Skeletal muscle satellite cell (primary cell): ENCODE results near the gene FLYWCH1.
A peak's percentile ranks its signal among the peaks of the same experiment; 100 is the strongest.

Experiments
- H3K27me3 ChIP-seq: 2 replicates; pipeline ENCODE4 v1.7.0; 2013; ENCODE audit warnings: low read length; ENCODE audit not compliant: control insufficient read depth, insufficient read depth
- H3K36me3 ChIP-seq: 2 replicates; pipeline ENCODE4 v1.7.0; 2013; ENCODE audit warnings: mild to moderate bottlenecking, control low read depth, low read length; ENCODE audit not compliant: insufficient read depth
- H3K4me1 ChIP-seq: 2 replicates; pipeline ENCODE4 v1.7.0; 2013; ENCODE audit warnings: low read length; ENCODE audit not compliant: control insufficient read depth, insufficient read depth
- H3K4me2 ChIP-seq: 2 replicates; pipeline ENCODE4 v1.7.0; 2013; ENCODE audit warnings: mild to moderate bottlenecking, low read length
- H3K4me3 ChIP-seq: 2 replicates; pipeline ENCODE4 v1.7.0; 2013; ENCODE audit warnings: low read length
- H3K9ac ChIP-seq: 2 replicates; pipeline ENCODE4 v1.7.0; 2013; ENCODE audit warnings: mild to moderate bottlenecking, low read depth, low read length, moderate library complexity
- H3K9me3 ChIP-seq: replicated peaks from 2 replicates; pipeline ENCODE4 v1.7.0; 2013; ENCODE audit warnings: mild to moderate bottlenecking, control low read depth, low read length

Gene FLYWCH1

GRCh38 chr16:2881783-2882649, 29.7 kb upstream of the FLYWCH1 start:
- Histone ChIP-seq H3K9ac (peak overlapping the region; percentile 93), H3K36me3 (no peaks in the 10 kb centered on the region), H3K4me3 (peak overlapping the region; percentile 97), H3K27me3 (no peaks in the 10 kb centered on the region), H3K4me2 (peak overlapping the region; percentile 99), H3K9me3 (no peaks in the 10 kb centered on the region), H3K4me1 (peaks cover 9% of the 10 kb centered on the region)

GRCh38 chr16:2882650-2883457, 28.9 kb upstream of the FLYWCH1 start, which contains the start of gene FLYWCH2:
Gene FLYWCH2, plus strand, starts transcription at chr16:2883215. Its CDS starts 13,235 bp downstream, at chr16:2896450.
- Histone ChIP-seq H3K27me3 (no peaks in the 10 kb centered on the region), H3K4me2 (peak within 1 kb of the TSS; percentile 99), H3K9ac (peak within 1 kb of the TSS; percentile 93), H3K4me1 (peaks cover 9% of the 10 kb centered on the region), H3K36me3 (no peaks in the 10 kb centered on the region), H3K9me3 (no peaks in the 10 kb centered on the region), H3K4me3 (peak within 1 kb of the TSS; percentile 97)

- H3K36me3 ChIP-seq: no peaks in the 10 kb centered on the region
- no peaks in the 10 kb centered on the region for H3K9me3 ChIP-seq
- H3K4me2 ChIP-seq: peak overlapping the region; percentile 99
- H3K4me1 ChIP-seq: peaks cover 9% of the 10 kb centered on the region
- peak overlapping the region; percentile 97 for H3K4me3 ChIP-seq
- peak overlapping the region; percentile 93 for H3K9ac ChIP-seq
- no peaks in the 10 kb centered on the region for H3K27me3 ChIP-seq
Measured at GRCh38 chr16:2883458-2883908, 28.2 kb upstream of the FLYWCH1 start.

GRCh38 chr16:2884041-2884451, 27.7 kb upstream of the FLYWCH1 start:
- H3K27me3 ChIP-seq: no peaks in the 10 kb centered on the region
- peak overlapping the region; percentile 97 for H3K4me3 ChIP-seq
- H3K36me3 ChIP-seq: no peaks in the 10 kb centered on the region
- H3K9me3 ChIP-seq: no peaks in the 10 kb centered on the region
- peak overlapping the region; percentile 93 for H3K9ac ChIP-seq
- H3K4me1 ChIP-seq: peaks cover 9% of the 10 kb centered on the region
- H3K4me2 ChIP-seq: peak overlapping the region; percentile 99

GRCh38 chr16:2894231-2894630, 17.5 kb upstream of the FLYWCH1 start:
- Histone ChIP-seq H3K4me1 (peaks cover 7% of the 10 kb centered on the region), H3K4me2 (no peak overlapping the region), H3K9ac (no peak overlapping the region), H3K4me3 (no peak overlapping the region), H3K27me3 (no peaks in the 10 kb centered on the region), H3K36me3 (peaks cover 3% of the 10 kb centered on the region), H3K9me3 (no peaks in the 10 kb centered on the region)

- H3K4me1 ChIP-seq: peaks cover 4% of the 10 kb centered on the region
- no peak overlapping the region for H3K9ac ChIP-seq
- no peak overlapping the region for H3K4me2 ChIP-seq
- no peaks in the 10 kb centered on the region for H3K27me3 ChIP-seq
- peaks cover 8% of the 10 kb centered on the region for H3K36me3 ChIP-seq
- no peak overlapping the region for H3K4me3 ChIP-seq
- no peaks in the 10 kb centered on the region for H3K9me3 ChIP-seq
Measured at GRCh38 chr16:2895813-2896212, 15.9 kb upstream of the FLYWCH1 start.

- no peak overlapping the region for H3K4me3 ChIP-seq
- peaks cover 3% of the 10 kb centered on the region for H3K4me1 ChIP-seq
- H3K9me3 ChIP-seq: no peaks in the 10 kb centered on the region
- H3K27me3 ChIP-seq: no peaks in the 10 kb centered on the region
- peaks cover 8% of the 10 kb centered on the region for H3K36me3 ChIP-seq
- no peak overlapping the region for H3K4me2 ChIP-seq
- no peak overlapping the region for H3K9ac ChIP-seq
Measured at GRCh38 chr16:2896480-2897010, 15.2 kb upstream of the FLYWCH1 start.

GRCh38 chr16:2897110-2897509, 14.6 kb upstream of the FLYWCH1 start:
- Histone ChIP-seq H3K9ac (no peak overlapping the region), H3K9me3 (no peaks in the 10 kb centered on the region)

GRCh38 chr16:2898831-2899563, 12.7 kb upstream of the FLYWCH1 start:
- no peaks in the 10 kb centered on the region for H3K27me3 ChIP-seq
- peaks cover 7% of the 10 kb centered on the region for H3K4me1 ChIP-seq
- H3K4me3 ChIP-seq: no peak overlapping the region
- H3K36me3 ChIP-seq: peaks cover 8% of the 10 kb centered on the region
- H3K9ac ChIP-seq: no peak overlapping the region
- H3K4me2 ChIP-seq: no peak overlapping the region
- H3K9me3 ChIP-seq: no peaks in the 10 kb centered on the region

More at GRCh38 chr16:2897110-2897509, 14.6 kb upstream of the FLYWCH1 start:
- Histone ChIP-seq H3K27me3 (no peaks in the 10 kb centered on the region), H3K36me3 (peaks cover 8% of the 10 kb centered on the region), H3K4me2 (no peak overlapping the region), H3K4me1 (peaks cover 3% of the 10 kb centered on the region), H3K4me3 (no peak overlapping the region)

- peaks cover 8% of the 10 kb centered on the region for H3K36me3 ChIP-seq
- no peak overlapping the region for H3K4me3 ChIP-seq
- H3K9me3 ChIP-seq: no peaks in the 10 kb centered on the region
- no peaks in the 10 kb centered on the region for H3K27me3 ChIP-seq
- peaks cover 8% of the 10 kb centered on the region for H3K4me1 ChIP-seq
- no peak overlapping the region for H3K4me2 ChIP-seq
- H3K9ac ChIP-seq: no peak overlapping the region
Measured at GRCh38 chr16:2899564-2900072, 12.1 kb upstream of the FLYWCH1 start.
